Heart right ventricle (tissue), 16 donors: ENCODE results near the gene IFT88. TPM values are rescaled to one million over a fixed set of nuclear protein-coding genes. Genes with fewer than 3 reads are reported as not detected.
A peak's percentile ranks its signal among the peaks of the same experiment; 100 is the strongest.

Experiments used
- ATAC-seq, 8 donors: fragments of 200-7000 bp; cut with Tn5 transposase; one replicate each; pipeline ENCODE4 v1.9.1; 2020; ENCODE audit warnings: mild to moderate bottlenecking in 8 of 8, moderate library complexity in 8 of 8, moderate number of reproducible peaks in 1 of 8
- DNase-seq, 2 donors: peaks; one replicate each; pipeline ENCODE4 v3.0.0-alpha.2; 2020
- H3K27ac ChIP-seq, 10 donors: fragments of 200-600 bp; sonication (generic) in 2 of 10; one replicate each; pipeline versions ENCODE4 v1.5.0 to v1.8.0; 2020 to 2022; ENCODE audit warnings: mild to moderate bottlenecking in 3 of 10
- H3K27me3 ChIP-seq, 7 donors: fragments of 200-600 bp; one replicate each; pipeline ENCODE4 v1.8.0; 2021 to 2022; ENCODE audit warnings: mild to moderate bottlenecking in 2 of 7
- H3K36me3 ChIP-seq, 9 donors: fragments of 200-600 bp; sonication (generic) in 1 of 9; one replicate each; pipeline versions ENCODE4 v1.5.0 to v1.8.0; 2020 to 2022; ENCODE audit warnings: mild to moderate bottlenecking in 2 of 9
- H3K4me1 ChIP-seq, 9 donors: fragments of 200-600 bp; sonication (generic) in 1 of 9; one replicate each; pipeline versions ENCODE4 v1.5.0 to v1.8.0; 2020 to 2022; ENCODE audit warnings: mild to moderate bottlenecking in 4 of 9
- H3K4me3 ChIP-seq, 10 donors: fragments of 200-600 bp; sonication (generic) in 2 of 10; one replicate each; pipeline versions ENCODE4 v1.5.0 to v1.8.0; 2020 to 2022; ENCODE audit warnings: mild to moderate bottlenecking in 7 of 10, moderate library complexity in 2 of 10
- H3K9me3 ChIP-seq, 11 donors: fragments of 200-600 bp in 10 of 11; sonication (generic) in 2 of 11; one replicate each; pipeline versions ENCODE4 v1.5.0 to v1.8.0; 2013 to 2022; ENCODE audit warnings: mild to moderate bottlenecking in 2 of 11, control low read depth in 1 of 11, moderate library complexity in 1 of 11
- CTCF ChIP-seq, 9 donors: fragments of 200-600 bp; sonication (generic) in 2 of 9; IDR thresholded peaks; one replicate each; pipeline versions ENCODE4 v1.5.0 to v1.8.0; 2021 to 2022; ENCODE audit warnings: antibody characterized with exemption in 9 of 9, mild to moderate bottlenecking in 5 of 9, moderate library complexity in 1 of 9
- WGBS, 2 donors: extraction: QIAGEN DNeasy Blood & Tissue Kit; methylation state at CpG; one replicate each; pipeline ENCODE4 v1.1.7; 2013; ENCODE audit warnings: inconsistent platforms in 1 of 2; 5-methylcytosine and 5-hydroxymethylcytosine counted together
- intact Hi-C, 10 donors: fragments of 100-400 bp; cut with DNase I; formaldehyde crosslinking; loops; one replicate each; pipeline versions ENCODE4 v1.11.1 to v1.14.2; 2022
- long read RNA-seq, 3 donors: library from polyadenylated mRNA; unstranded; transcript quantifications; one replicate each; pipeline ENCODE4 v2.0.0, GENCODE V29; 2020 to 2021
- polyA plus RNA-seq, 2 donors: library from polyadenylated mRNA; stranded (reverse); fragments of 200-250 nt; gene quantifications; one replicate each; pipeline ENCODE4 v1.2.3, GENCODE V29; 2013
- total RNA-seq, 10 donors: library from RNA; stranded (reverse); fragmentation: NEBNext Ultra II Directional in 3 of 10; extraction: Animal tissue kit (Norgen Biotek cat#: 25700) in 3 of 10; gene quantifications; one replicate each; pipeline versions ENCODE4 v1.2.1 to v1.2.4, GENCODE V29; 2021 to 2023
- donor health status: Arrhythmogenic right ventricular cardiomyopathy.
- donor health status: ischemic (EF 13 %, LVEDD 7.1; RV severe dilation, severe dysfunction).
- donor health status: healthy with polysubstance abuse.
- donor health status: DM: no; HTN: yes; CAD: no.
- donor health status: DM: no; HTN: no; CAD: no.
- donor health status: ischemic (EF 25% LVEDD 6.9; RV normal size, moderate dysfunction).
- donor health status: ischemic (EF 25% LVEDD 5.7; RV mildly dilated, moderate dysfunction).
- donor health status: healthy.
- donor health status: DM: yes; HTN: yes; CAD: no.
- donor health status: Ischemic cardiomyopathy.
- donor health status: ischemic (EF 35%, LVEDD 5.7; RV mildly dilated, moderate dysfunction).
- donor health status: nonischemic (EF 11% LVEDD 7.7; RV severe dilation, severe dysfunction).
- donor health status: DM: yes; HTN: yes; CAD: no.
- donor health status: PGD.
- donor health status: ischemic (EF 29% LVEDD 5.4; RV normal size, mild dysfunction).
- donor health status: nonischemic (EF 23%, LVEDD 6.1; RV moderate dilation, normal function).

Gene IFT88
- total RNA-seq (10 to 100 TPM in 2 of 10 donors, 1 to 10 TPM in 8; 6.4 to 13.6 (median 7.6) TPM), polyA plus RNA-seq (1 to 10 TPM; 5.9 to 6.4 TPM)
- long read RNA-seq, donor 1, transcript IFT88-202 (26 exons, 2,856 nt): major isoform, 21 of 48 reads
- long read RNA-seq, donor 1, partial matches to known transcripts: 7 of 48 reads
- long read RNA-seq, donor 1, other reads (novel, unspliced or antisense): 20 of 48 reads
- long read RNA-seq, donor 2, transcript IFT88-202 (26 exons, 2,856 nt): major isoform, 7 of 19 reads
- long read RNA-seq, donor 2, partial matches to known transcripts: 5 of 19 reads
- long read RNA-seq, donor 2, other reads (novel, unspliced or antisense): 4 of 19 reads
- long read RNA-seq, donor 3, transcript IFT88-202 (26 exons, 2,856 nt): major isoform, 5 of 28 reads
- long read RNA-seq, donor 3, partial matches to known transcripts: 9 of 28 reads
- long read RNA-seq, donor 3, other reads (novel, unspliced or antisense): 14 of 28 reads

GRCh38 chr13:20566898-20567874 lies at the start of gene IFT88:
IFT88 (plus strand) TSS chr13:20567157; CDS start chr13:20574386, 7,229 bp downstream.
- 1% methylated on average over 72 to 74 of the region's 74 CpGs for WGBS, 2 donors
- peak; percentile 91 to 92 for DNase-seq
- intact Hi-C loops: loop anchor here in 7 of 10 donors (2.0 to 10.0 kb wide), 4 partner anchors 40 to 52 kb away; partner anchors contain the start of gene CRYL1 (in 5 of the 7)
- Histone ChIP-seq H3K9me3 (peaks cover 0 to 23% (median 0%) of the 10 kb centered on the region in 11 donors), H3K36me3 (no peaks in the 10 kb centered on the region), H3K4me3 (peak within 1 kb of the TSS; percentile 19 to 99 (median 78)), H3K4me1 (peaks cover 0 to 17% (median 9%) of the 10 kb centered on the region in 9 donors), H3K27me3 (no peaks in the 10 kb centered on the region), H3K27ac (peak within 1 kb of the TSS; percentile 76 to 99 (median 94))
- ATAC-seq: peak; percentile 98 to 99 (median 98)
- peak in 1 of 9 donors; percentile 10 for TF ChIP-seq CTCF (IDR thresholded peaks at IDR 0.05)

- ATAC-seq (peak in 7 of 8 donors; percentile 33 to 72 (median 62)), DNase-seq (no peak)
- 42 to 56% methylated on average over 7 of the region's 7 CpGs for WGBS, 2 donors
- Histone ChIP-seq H3K27me3 (no peaks in the 10 kb centered on the region), H3K27ac (peak overlapping the region in 7 of 10 donors; percentile 18 to 68 (median 33)), H3K4me1 (peaks cover 0 to 20% (median 0%) of the 10 kb centered on the region in 9 donors), H3K9me3 (no peaks in the 10 kb centered on the region), H3K4me3 (no peak overlapping the region), H3K36me3 (no peaks in the 10 kb centered on the region)
- no peak for TF ChIP-seq CTCF (IDR thresholded peaks at IDR 0.05)
- intact Hi-C loops: loop anchor here in 1 of 10 donors (10.0 kb wide), 1 partner anchor 46 kb away; the partner anchor contains the start of gene IFT88
These were observed 48.3 kb upstream of the IFT88 start for GRCh38 chr13:20518660-20519100.

GRCh38 chr13:20519875-20520274 lies 47.1 kb upstream of the IFT88 start:
- no peak for TF ChIP-seq CTCF (IDR thresholded peaks at IDR 0.05)
- no peak overlapping the region for H3K27ac ChIP-seq
- WGBS, 2 donors: 100% methylated on average over 1 of the region's 1 CpG
- ATAC-seq (no peak), DNase-seq (no peak)
- H3K4me1 ChIP-seq: peaks cover 0 to 23% (median 0%) of the 10 kb centered on the region in 9 donors
- no peaks in the 10 kb centered on the region for H3K36me3 ChIP-seq
- no peaks in the 10 kb centered on the region for H3K9me3 ChIP-seq
- intact Hi-C loops: loop anchor here in 1 of 10 donors (10.0 kb wide), 1 partner anchor 45 kb away; the partner anchor contains the start of gene IFT88
- no peak overlapping the region for H3K4me3 ChIP-seq
- no peaks in the 10 kb centered on the region for H3K27me3 ChIP-seq
